DMS114 treated with DMSO at 0.1 percent for 48 hours (cell line): ENCODE results near the gene NCOR2.

Source experiments
- DNase-seq: peaks from one replicate; lab custom pipeline; 2025; ENCODE audit not compliant: unreplicated experiment; lab: John Stamatoyannopoulos, UW

The NCOR2 gene

DNA sequence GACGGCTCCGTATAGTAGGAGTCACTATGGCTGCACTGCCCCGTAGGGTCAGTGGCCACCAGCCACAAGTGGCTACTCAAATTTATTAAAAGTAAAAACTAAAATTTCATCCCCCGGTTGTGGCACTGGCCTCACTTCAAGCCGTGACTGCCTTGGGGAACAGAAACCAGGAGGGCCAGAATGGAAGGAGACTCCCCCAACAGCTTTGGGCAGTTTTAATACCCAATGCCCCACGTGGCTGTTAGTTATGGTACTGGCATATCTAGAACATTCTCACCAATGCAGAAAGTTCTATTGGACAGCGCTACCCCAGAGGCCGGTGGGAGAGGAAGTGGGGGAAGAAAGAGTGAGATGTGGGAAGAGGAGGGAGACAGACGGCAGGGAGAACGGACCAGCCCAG lies 6.2 kb downstream of the NCOR2 start:
- no peak for DNase-seq

DNA sequence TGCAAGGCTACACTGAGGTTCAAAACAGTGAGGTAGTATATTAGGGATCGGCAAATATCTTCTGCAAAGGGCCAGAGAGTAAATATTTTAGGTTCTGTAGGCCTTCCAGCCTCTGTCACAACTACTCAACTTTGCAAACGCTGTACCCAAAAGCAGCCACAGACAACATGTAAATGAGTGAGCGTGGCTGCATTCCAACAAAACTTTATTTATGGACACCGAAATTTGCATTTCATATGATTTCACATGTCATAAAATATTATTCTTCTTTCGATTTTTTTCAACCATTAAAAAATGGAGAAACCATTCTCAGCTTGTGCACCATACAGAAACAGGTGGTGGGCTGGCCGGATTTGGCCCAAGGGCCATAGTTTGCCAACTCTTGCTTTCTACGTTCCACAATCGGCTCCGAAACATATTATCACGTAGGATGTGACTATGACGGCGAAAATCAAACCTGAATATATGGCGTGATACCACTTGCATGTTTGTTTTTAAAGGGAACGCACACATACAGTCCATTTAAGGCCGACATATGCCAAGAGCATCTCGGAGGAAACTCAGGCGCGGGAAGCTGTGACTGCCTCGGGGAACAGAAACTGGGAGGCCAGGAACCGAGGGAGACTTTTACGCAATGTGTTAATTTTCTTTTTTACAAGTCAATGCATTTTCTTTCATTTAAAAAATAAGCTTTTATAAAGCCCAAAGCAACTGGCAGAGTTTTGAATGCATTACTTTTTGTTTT lies 7.1 kb downstream of the NCOR2 start:
- DNase-seq, result no peak

DNA sequence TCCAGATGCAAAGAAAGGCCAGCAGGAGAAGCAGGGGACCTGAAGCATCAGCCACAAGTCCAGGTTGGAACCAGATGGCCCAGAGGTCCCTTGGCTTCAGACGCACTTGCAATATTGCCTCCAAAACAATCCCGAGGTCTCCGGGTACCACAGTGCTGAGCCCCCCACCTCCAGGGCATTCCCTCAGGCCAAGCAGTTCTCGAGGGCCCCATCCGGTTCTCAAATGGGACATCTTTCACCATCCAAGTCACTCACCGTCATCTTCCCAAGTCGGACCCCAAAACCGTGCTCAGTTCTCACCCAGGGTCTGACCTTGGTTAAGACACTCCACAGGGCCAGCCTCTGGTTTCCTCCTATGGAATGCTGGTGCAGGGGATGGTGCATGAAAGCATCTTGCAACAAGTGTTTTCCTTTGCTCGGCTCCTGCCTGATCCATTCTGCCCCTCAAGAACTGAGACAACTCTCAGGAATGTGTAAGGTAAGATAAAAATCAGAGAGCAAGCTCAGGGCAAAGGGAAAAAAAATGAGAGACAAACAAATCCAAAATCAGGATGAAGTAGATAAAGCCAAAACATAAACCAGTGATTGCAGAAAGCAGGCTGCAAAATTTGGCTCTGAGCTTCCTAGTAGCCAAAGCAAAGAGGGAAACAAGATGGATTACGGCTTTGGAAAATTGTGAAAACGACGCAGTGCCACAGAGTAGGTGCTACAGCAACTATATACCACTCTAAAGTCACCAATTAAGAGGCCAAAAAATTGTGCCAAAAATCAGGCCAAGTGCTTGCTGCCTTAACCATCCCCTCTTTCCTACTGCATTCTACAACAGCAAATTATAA lies 8.0 kb downstream of the NCOR2 start:
- DNase-seq, result no peak

DNA sequence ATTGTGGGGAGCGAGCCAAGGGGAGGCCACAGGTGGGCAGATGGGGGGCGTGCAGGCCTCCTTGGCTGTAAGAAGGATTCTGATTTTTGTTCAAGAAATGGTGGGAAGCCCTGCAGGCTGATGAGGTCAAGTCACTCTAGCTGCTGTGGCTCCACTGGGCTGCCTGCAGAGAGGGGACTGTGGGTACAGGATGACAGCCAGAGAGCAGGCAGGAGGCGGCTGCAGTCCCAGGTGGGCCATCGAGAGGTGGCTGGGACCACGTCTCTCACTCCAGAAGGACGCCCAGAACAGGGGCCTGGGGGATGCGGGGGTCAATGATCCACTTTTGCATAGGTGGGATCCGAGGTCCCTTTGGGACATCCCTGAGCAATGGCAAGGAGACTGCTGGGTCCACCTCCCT lies 9.1 kb downstream of the NCOR2 start:
- no peak for DNase-seq

- DNase-seq, result no peak
Measured at GRCh38 chr12:124557518-124558223, 9.7 kb downstream of the NCOR2 start.

GRCh38 chr12:124556896-124557501 lies 10.4 kb downstream of the NCOR2 start:
- DNase-seq, result no peak

GRCh38 chr12:124556074-124556466 lies 11.3 kb downstream of the NCOR2 start:
- DNase-seq, result no peak

- no peak for DNase-seq
Measured at GRCh38 chr12:124555168-124556073, 12.0 kb downstream of the NCOR2 start.

DNA sequence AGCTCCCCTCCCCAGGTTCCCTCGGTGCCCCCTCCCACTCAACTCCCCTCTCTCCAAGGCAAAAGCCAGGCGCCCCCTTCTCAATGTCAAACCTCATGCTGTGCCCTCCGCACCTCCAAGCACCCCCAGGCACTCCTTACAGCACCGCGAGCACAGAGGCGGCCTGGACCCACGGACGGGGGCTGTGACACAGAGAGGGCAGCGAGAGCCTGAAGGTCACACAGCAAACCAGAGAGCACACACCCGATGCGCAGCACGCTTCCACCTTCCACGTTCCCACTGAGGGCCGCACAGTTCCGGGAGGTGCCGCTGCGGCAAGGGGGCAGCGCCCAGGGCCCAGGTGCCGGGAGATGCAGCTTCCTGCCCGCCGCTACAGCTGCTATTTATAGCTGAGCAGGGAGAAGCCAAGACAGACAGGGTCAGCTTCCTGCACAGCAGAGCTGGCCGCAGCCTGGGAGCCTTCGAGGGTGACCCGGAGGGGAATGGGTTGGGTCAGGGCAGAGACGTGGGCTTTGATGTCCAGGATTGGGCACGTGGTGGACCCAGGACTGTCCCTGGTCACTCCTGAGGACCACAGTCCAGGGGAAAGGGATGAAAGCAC lies 12.9 kb downstream of the NCOR2 start:
- DNase-seq, result no peak

DNA sequence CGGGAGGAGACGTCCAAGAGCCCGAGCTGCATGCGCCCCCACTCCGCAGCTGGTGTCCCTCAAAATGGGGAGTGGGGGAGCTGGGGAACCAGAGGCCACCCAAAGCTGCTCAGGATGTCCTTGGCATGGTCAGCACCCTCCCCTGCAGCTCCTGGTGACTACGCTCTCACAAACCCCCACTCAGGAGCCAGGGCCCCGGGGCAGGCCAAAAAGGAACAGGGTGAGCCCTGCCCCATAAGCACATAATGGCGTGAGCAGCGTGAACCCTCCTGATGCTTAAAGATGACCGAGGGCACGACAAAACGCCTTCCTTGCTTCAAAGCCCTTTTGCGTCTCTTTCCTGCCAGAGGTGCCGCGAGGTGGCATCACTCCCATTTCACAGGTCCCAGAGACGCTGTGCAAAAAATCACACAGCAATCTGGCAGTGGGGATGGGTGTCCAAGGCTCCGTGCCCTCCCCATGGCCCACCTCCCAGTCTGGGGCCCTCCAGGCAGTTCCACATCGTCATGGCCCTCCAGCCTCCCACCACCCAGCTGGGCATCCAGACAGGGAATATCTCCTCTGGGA lies 13.5 kb downstream of the NCOR2 start:
- DNase-seq, result no peak

DNA sequence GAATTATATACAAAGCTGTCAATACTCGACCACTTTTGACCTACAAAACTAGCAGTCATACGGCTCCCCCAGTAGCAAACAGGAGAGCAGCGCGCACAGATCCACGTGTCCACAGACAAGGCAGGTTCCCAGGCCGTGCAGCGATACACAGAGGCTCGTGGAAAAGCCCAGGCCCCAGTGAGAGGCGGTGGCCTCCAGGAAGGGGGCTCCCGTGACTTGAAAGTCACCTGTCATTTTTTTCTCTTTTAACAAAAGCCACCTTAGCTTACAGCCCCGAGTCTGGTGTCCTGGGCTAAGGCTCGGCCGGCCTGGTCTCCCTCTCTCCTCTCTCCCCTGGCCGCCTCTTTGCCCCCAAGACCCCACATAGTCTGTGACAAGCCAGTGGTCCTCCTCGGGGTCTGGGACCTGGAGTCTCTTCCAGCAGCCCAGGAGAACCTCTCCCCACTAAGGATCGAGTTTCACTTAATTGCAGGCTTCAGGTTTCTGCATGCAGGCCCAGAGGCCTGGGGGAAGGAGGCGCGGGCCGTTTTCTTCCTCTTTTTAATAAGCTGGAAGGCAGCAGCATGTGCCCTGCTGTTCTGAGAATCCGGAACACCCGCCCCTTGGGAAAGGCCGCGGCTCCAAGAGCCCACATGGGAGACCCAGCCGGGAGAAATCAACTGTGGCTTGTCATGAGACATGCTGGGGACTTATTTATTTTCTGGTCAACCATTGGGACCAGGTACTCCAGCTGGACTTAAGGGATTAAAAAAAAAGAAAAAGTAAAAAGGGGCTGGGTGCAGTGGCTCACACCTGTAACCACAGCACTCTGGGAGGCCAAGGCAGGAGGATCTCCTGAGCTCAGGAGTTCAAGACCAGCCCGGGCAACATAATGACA lies 15.9 kb downstream of the NCOR2 start:
- DNase-seq, result no peak

GRCh38 chr12:124550123-124551089 lies 17.0 kb downstream of the NCOR2 start:
- no peak for DNase-seq

GRCh38 chr12:124549629-124550028 lies 17.8 kb downstream of the NCOR2 start:
- DNase-seq, result no peak

- DNase-seq, result no peak
Measured at GRCh38 chr12:124548854-124549378, 18.5 kb downstream of the NCOR2 start.

- DNase-seq, result no peak
Measured at GRCh38 chr12:124547626-124548025, 19.8 kb downstream of the NCOR2 start.

DNA sequence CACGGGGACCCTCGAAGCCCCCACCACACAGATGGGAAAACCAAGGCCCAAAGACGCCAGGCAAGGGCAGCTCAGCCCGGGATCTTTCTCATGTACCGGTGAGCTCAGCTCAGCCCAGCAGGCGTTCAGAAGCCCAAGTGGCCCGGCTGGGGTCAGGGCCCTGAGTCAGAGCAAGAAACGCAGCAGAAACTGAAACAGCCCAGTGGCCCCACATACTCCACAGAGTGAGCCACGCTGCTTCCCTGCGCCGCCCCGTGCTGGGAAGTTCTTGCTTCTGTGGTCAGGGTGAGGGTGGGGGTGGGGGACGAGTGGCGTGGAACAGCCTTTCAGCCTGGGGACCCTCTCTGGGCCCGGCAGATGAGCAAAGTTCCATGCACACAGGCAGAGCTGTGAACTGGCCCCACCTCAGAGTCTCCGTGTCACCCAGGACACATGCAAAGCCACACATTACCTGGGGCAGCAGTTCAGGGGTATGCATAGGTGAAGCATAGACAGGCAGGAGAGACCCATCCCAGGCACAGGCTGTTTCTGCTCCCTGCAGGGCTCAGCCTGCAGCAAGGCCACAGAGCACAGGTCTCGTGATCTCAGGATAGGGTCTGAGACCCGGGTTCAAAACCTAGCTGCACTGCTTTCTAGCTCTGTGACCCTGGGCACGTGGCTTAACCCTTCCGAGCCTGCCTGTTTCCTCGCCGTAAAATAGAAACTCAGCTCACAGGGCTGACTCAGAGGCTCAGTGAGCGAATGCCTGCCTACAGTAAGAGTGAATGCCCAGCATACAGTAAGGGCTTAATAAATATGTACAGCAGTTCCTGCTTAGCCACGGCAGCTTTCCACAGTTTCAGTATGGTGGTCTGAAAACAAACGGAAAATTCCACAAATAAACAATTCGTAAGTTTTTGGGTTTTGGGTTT lies 21.6 kb downstream of the NCOR2 start:
- no peak for DNase-seq
